GM19025 (cell line): ENCODE data around the gene ZGLP1.
"Not testable (repeated sequence)": the region's sequence is repeated elsewhere in the genome, so short reads cannot be mapped to it uniquely, and the experiment has no call there.

ENCODE experiments used
- ATAC-seq: cut with Tn5 transposase; IDR thresholded peaks from one replicate; pipeline ENCODE4 v1.9.1; 2021; ENCODE audit warnings: mild to moderate bottlenecking, low read depth, moderate library complexity; ENCODE audit not compliant: unreplicated experiment

Gene ZGLP1

GRCh38 chr19:10283301-10284064, 26.1 kb downstream of the ZGLP1 start:
- ATAC-seq, result no peak

DNA sequence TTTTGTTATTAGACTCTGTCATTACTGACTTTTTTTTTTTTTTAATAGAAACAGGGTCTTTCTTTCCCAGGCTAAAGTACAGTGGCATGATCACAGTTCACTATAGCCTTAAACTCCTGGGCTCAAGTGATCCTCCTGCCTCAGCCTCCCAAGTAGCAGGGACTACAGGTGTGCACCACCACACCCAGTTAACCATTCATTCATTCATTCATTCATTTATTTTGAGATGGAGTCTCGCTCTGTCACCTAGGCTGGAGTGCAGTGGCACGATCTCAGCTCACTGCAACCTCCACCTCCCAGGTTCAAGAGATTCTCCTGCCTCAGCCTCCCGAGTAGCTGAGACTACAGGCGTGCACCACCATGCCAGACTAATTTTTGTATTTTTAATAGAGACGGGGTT, 27.6 kb downstream of the ZGLP1 start:
- not testable (repeated sequence) for ATAC-seq

DNA sequence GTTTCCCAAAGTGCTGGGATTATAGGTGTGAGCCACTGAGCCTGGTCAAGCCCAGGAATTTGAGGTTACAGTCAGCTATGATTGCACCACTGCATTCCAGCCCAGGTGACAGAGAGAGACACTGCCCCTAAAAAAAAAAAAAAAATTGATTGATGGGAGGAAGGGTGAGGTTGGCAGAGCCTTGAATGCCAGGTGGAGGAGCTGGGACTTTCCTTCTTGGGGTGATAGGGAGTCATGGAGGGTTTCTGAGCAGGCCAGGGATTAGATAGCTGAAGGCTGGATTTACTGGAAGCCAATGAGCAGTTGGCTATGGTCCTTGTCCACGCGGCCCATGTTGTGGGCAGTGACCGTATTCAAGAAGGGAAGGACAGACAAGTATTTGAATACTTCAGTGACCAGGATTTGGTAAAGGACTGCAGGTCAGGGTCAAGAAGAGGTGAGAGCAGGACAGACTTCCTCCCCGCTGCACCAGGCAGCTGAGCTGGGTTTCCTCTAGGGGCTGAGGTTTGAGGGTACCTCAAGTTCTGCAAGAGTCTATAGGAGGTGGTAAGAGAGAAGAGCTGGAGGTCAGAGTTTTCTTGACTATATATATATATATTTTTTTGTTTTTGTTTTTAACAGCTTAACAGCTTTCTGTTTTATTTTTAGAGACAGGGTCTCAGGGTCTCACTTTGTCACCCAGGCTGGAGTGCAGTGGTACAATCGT, 29.7 kb downstream of the ZGLP1 start:
- ATAC-seq, result no peak

GRCh38 chr19:10278935-10279334, 30.7 kb downstream of the ZGLP1 start:
- ATAC-seq, result no peak

- ATAC-seq, result no peak
These were observed 31.6 kb downstream of the ZGLP1 start for GRCh38 chr19:10277795-10278589.

GRCh38 chr19:10274589-10274988, 35.0 kb downstream of the ZGLP1 start:
- ATAC-seq, result no peak

- ATAC-seq, result peak; percentile 30
These were observed 38.0 kb downstream of the ZGLP1 start for GRCh38 chr19:10271543-10272086.

GRCh38 chr19:10270616-10271394, 38.8 kb downstream of the ZGLP1 start, which contains the start of gene ICAM1:
ICAM1 (plus strand) TSS chr19:10271120; CDS start chr19:10271160, 40 bp downstream.
- ATAC-seq, result no peak

- ATAC-seq, result no peak
These were observed 39.4 kb downstream of the ZGLP1 start for GRCh38 chr19:10270180-10270615.

GRCh38 chr19:10269333-10270179, 40.1 kb downstream of the ZGLP1 start:
- ATAC-seq, result no peak

- ATAC-seq, result no peak
These were observed 41.5 kb downstream of the ZGLP1 start for GRCh38 chr19:10268071-10268470.

GRCh38 chr19:10266706-10267105, 42.9 kb downstream of the ZGLP1 start:
- ATAC-seq, result no peak

- no peak for ATAC-seq
These were observed 46.8 kb downstream of the ZGLP1 start for GRCh38 chr19:10262771-10263170.

- no peak for ATAC-seq
These were observed 49.5 kb downstream of the ZGLP1 start for GRCh38 chr19:10260141-10260584.

- no peak for ATAC-seq
These were observed 50.3 kb downstream of the ZGLP1 start for GRCh38 chr19:10259162-10259905.

DNA sequence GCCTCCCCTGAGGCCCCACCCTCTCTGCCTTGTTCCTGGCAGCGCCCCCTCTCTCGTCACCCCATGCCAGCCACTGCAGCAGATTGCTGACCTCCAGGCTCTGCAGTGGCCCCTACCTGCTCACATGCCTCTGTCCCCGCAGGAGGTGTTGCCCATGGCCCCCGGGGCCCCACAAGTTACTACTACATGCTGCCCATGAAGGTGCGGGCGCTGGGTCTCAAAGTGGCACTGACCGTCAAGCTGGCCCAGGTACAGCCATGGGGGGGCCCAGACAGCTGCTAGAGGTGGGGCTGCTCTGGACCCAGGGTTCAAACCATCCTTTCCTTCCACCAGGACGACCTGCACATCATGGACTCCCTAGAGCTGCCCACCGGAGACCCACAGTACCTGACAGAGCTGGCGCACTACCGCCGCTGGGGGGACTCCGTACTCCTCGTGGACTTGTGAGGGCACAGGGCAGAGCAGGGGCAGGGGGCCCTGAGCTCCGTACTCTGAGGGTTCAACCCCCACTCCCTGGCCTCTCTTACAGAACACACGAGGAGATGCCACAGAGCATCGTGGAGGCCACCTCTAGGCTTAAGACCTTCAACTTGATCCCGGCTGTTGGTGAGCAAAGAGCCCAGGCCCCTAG, 51.4 kb downstream of the ZGLP1 start:
- no peak for ATAC-seq

DNA sequence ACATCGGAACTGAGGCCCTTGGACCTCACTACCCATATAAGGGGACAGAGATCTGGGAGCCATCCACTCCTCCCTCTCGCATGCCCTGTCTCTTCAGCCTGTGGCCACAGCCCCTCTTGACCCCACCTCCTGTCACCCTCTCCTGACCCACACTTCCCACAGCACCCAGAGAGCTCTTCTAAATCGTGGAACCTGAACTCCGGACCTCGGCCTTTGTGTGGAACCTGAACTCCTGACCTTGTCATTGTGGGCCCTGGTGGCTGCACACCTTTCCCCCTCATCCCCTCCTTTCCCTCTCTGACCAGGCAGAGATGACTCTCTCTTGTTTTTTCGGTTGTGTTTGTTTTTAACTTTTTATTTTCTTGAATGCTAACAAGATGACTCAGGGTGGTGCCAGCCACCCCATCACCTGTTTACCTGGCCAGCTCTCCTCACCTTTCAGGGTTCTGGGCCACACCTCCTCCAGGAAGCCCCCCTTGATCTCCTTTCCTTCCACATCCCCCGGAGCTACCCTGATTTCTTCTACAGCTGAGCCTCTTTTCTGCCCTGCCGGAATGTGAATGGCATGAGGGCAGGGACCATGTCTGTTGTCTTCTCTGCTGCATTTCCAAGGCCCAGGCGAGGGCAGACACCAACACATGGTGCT, 52.5 kb downstream of the ZGLP1 start:
- ATAC-seq, result no peak
